Body of pancreas (tissue), 4 donors: ENCODE results near the gene CCR6.

Experiments used
- CTCF ChIP-seq, 7 experiments: fragments of 450-650 bp in 4 of 7; fragments of 200-600 bp in 3 of 7; sonication (generic) in 3 of 7; IDR thresholded peaks; one replicate each; pipeline ENCODE4 v1.5.1; 2016 to 2019; ENCODE audit warnings: antibody characterized with exemption in 7 of 7
- POLR2A ChIP-seq, 3 donors: fragments of 450-650 bp; IDR thresholded peaks; one replicate each; pipeline ENCODE4 v1.6.1; 2016; ENCODE audit warnings: antibody characterized with exemption in 3 of 3, mild to moderate bottlenecking in 2 of 3

GRCh38 chr6:167102318-167102717 is 20.6 kb upstream of the CCR6 start:
- TF ChIP-seq POLR2A (IDR thresholded peaks at IDR 0.05) (no peak), CTCF (IDR thresholded peaks at IDR 0.05) (no peak)
